ENCODE results near the gene TMEM213. TPM values are rescaled to one million over a fixed set of nuclear protein-coding genes. Genes with fewer than 3 reads are reported as not detected.
"Not testable (repeated sequence)": the region's sequence is repeated elsewhere in the genome, so short reads cannot be mapped to it uniquely, and the experiment has no call there.

The TMEM213 gene
- total RNA-seq, 4 donors from 2014 or later = not detected

DNA sequence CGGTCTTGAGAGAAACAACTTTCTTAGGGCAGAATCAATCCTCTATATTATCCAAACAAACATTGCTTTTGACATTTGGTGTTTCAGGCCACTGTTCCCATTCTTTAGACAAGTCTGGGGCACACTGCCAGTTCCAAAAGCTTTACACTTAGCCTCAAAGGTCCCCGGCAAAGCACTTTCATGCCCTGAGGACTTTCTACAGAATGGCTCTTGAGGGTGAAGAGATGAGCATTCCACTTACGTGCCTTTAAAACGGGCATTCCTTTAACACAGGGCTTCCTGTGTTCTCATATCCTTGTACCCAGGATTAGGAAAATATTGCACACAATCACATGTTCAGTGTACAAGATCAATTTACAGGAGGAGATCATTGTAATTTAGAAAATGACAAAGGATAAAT, 13.1 kb upstream of the TMEM213 start:
- in situ Hi-C loops (cut with MboI; ENCODE audit: low pct_ligation_motif_present in 1 of 4, low pct_unique_long_range_greater_than_20kb in 1 of 4, low sequenced_read_pairs in 3 of 4) = no loop called here
- no peak overlapping the region for H3K27ac ChIP-seq
- no peak overlapping the region for H3K4me3 ChIP-seq
- H3K27me3 ChIP-seq = no peaks in the 10 kb centered on the region
- intact Hi-C loops (cut with DNase I; ENCODE audit: low total_unique reads) = no loop called here
- 59 to 80% methylated on average over 1 to 4 of the region's 4 CpGs for WGBS, 2 donors (ENCODE audit: low coverage in 1 of 2)
- no peaks in the 10 kb centered on the region for H3K36me3 ChIP-seq
- peaks cover 0 to 3% of the 10 kb centered on the region in 2 donors for H3K9me3 ChIP-seq
- DNase-seq = no peak
- TF ChIP-seq POLR2A (IDR thresholded peaks at IDR 0.05) = no peak
- no peak for TF ChIP-seq EP300 (IDR thresholded peaks at IDR 0.05; ENCODE audit: low read depth)
- TF ChIP-seq, protein P1, sequence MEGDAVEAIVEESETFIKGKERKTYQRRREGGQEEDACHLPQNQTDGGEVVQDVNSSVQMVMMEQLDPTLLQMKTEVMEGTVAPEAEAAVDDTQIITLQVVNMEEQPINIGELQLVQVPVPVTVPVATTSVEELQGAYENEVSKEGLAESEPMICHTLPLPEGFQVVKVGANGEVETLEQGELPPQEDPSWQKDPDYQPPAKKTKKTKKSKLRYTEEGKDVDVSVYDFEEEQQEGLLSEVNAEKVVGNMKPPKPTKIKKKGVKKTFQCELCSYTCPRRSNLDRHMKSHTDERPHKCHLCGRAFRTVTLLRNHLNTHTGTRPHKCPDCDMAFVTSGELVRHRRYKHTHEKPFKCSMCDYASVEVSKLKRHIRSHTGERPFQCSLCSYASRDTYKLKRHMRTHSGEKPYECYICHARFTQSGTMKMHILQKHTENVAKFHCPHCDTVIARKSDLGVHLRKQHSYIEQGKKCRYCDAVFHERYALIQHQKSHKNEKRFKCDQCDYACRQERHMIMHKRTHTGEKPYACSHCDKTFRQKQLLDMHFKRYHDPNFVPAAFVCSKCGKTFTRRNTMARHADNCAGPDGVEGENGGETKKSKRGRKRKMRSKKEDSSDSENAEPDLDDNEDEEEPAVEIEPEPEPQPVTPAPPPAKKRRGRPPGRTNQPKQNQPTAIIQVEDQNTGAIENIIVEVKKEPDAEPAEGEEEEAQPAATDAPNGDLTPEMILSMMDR (IDR thresholded peaks at IDR 0.05) = no peak
- TF ChIP-seq POLR2AphosphoS5 (IDR thresholded peaks at IDR 0.05) = no peak
- no peaks in the 10 kb centered on the region for H3K4me1 ChIP-seq

DNA sequence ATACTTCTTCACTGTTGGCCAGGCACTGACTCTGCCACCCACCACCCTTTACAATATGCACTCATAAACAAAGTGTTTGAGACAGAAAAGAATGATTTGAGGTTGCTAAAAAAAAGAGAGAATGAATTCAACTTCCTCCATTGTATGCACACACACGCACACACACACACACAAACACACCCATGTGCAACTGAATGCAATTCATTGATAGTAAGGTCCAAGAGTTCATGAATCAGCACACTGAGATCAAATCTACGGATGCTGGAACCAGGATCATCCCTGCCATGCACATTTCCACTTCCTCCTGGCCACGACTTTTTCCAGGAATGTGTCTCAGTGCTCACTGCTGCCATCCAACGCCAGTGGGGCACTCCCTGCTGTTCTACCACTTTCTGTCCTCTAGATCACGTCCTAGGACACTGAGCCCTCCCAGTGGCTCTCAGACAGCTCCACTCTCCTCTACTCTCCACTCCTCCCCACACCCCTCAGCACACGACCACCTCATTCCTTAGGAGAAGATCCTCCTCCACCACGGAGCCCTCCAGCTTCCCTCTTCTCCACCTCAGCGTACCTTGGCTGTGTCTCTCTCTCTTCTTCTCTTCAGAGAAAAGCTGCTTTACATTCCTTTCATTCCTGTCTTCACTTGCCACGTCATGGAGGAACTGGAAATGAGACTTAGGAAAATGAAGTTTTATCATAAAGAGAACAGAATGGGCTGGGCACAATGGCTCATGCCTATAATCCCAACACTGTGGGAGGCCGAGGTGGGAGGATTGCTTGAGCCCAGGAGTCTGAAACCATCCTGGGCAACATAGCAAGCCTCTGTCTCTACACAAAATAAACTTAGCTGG, 12.0 kb upstream of the TMEM213 start:
- no peak for DNase-seq
- in situ Hi-C loops (cut with MboI; ENCODE audit: low pct_ligation_motif_present in 1 of 4, low pct_unique_long_range_greater_than_20kb in 1 of 4, low sequenced_read_pairs in 3 of 4) = no loop called here
- WGBS, 2 donors (ENCODE audit: low coverage in 1 of 2) = 39 to 52% methylated on average over 5 to 10 of the region's 10 CpGs

GRCh38 chr7:138796038-138796615, 1.7 kb upstream of the TMEM213 start:
- intact Hi-C loops (cut with DNase I; ENCODE audit: low total_unique reads) = no loop called here
- Histone ChIP-seq H3K4me1 (no peaks in the 10 kb centered on the region), H3K4me3 (no peak overlapping the region), H3K36me3 (no peaks in the 10 kb centered on the region), H3K27ac (no peak overlapping the region), H3K9me3 (no peaks in the 10 kb centered on the region), H3K27me3 (no peaks in the 10 kb centered on the region)
- in situ Hi-C loops (cut with MboI; ENCODE audit: low pct_ligation_motif_present in 1 of 4, low pct_unique_long_range_greater_than_20kb in 1 of 4, low sequenced_read_pairs in 3 of 4) = no loop called here
- 78 to 82% methylated on average over 3 to 9 of the region's 9 CpGs for WGBS, 2 donors (ENCODE audit: low coverage in 1 of 2)
- TF ChIP-seq POLR2A (IDR thresholded peaks at IDR 0.05) (no peak), POLR2AphosphoS5 (IDR thresholded peaks at IDR 0.05) (no peak), EP300 (IDR thresholded peaks at IDR 0.05; ENCODE audit: low read depth) (no peak)
- TF ChIP-seq, protein P1 (IDR thresholded peaks at IDR 0.05) = no peak
- no peak for DNase-seq

More for the DNA sequence above, 12.0 kb upstream of the TMEM213 start:
- intact Hi-C loops (cut with DNase I; ENCODE audit: low total_unique reads) = no loop called here
- no peaks in the 10 kb centered on the region for H3K36me3 ChIP-seq
- H3K27me3 ChIP-seq = no peaks in the 10 kb centered on the region
- no peak for TF ChIP-seq EP300 (IDR thresholded peaks at IDR 0.05; ENCODE audit: low read depth)
- no peak for TF ChIP-seq POLR2AphosphoS5 (IDR thresholded peaks at IDR 0.05)
- TF ChIP-seq, protein P1 (IDR thresholded peaks at IDR 0.05) = no peak
- TF ChIP-seq POLR2A (IDR thresholded peaks at IDR 0.05) = no peak
- no peak overlapping the region for H3K27ac ChIP-seq
- no peak overlapping the region for H3K4me3 ChIP-seq
- no peaks in the 10 kb centered on the region for H3K4me1 ChIP-seq
- peaks cover 0 to 3% of the 10 kb centered on the region in 2 donors for H3K9me3 ChIP-seq

GRCh38 chr7:138797046-138797445, 748 bp upstream of the TMEM213 start:
- 63 to 100% methylated on average over 1 to 4 of the region's 4 CpGs for WGBS, 2 donors (ENCODE audit: low coverage in 1 of 2)
- DNase-seq; H3K9me3 ChIP-seq; H3K27ac ChIP-seq; in situ Hi-C loops (cut with MboI; ENCODE audit: low pct_ligation_motif_present in 1 of 4, low pct_unique_long_range_greater_than_20kb in 1 of 4, low sequenced_read_pairs in 3 of 4); H3K4me3 ChIP-seq; H3K4me1 ChIP-seq; H3K36me3 ChIP-seq; H3K27me3 ChIP-seq; intact Hi-C loops (cut with DNase I; ENCODE audit: low total_unique reads): not testable (repeated sequence)

All from transverse colon (tissue), 4 donors.